Motor neuron (in vitro differentiated cells): ENCODE results near the gene TP53RK. TPM values are rescaled to one million over a fixed set of nuclear protein-coding genes. Genes with fewer than 3 reads are reported as not detected.

Experiments
- ATAC-seq, 8 experiments: fragments of 200-7000 bp; cut with Tn5 transposase; replicated peaks in 6 of 8; 2 replicates each; pipeline ENCODE4 v1.8.0; 2021; ENCODE audit warnings: mild to moderate bottlenecking in 8 of 8, moderate library complexity in 8 of 8
- H3K27ac ChIP-seq, 2 donors: fragments of 250-450 bp; sonication (Bioruptor Pico); 2 replicates each; pipeline ENCODE4 v1.9.0; 2021; ENCODE audit warnings: antibody characterized with exemption in 2 of 2, mild to moderate bottlenecking in 2 of 2, moderate library complexity in 1 of 2
- H3K4me1 ChIP-seq, 2 donors: fragments of 250-450 bp; sonication (Bioruptor Pico); replicated peaks in 1 of 2; 2 replicates each; pipeline ENCODE4 v1.6.1; 2021; ENCODE audit warnings: antibody characterized with exemption in 2 of 2, mild to moderate bottlenecking in 2 of 2, moderate library complexity in 1 of 2
- H3K4me3 ChIP-seq, 5 donors: fragments of 250-450 bp; sonication (Bioruptor Pico); 2 replicates each; pipeline ENCODE4 v1.9.0; 2021; ENCODE audit warnings: antibody characterized with exemption in 5 of 5, mild to moderate bottlenecking in 5 of 5, moderate library complexity in 4 of 5
- WGBS, 10 experiments: fragments of 450-650 bp; shearing (Covaris generic); methylation state at CpG; one replicate each; pipeline ENCODE4 v1.0.0; 2022; 5-methylcytosine and 5-hydroxymethylcytosine counted together
- in situ Hi-C, 9 experiments: fragments of 400-800 bp; cut with MboI; loops; one replicate each; pipeline ENCODE4 v1.15.0; 2021; ENCODE audit warnings: low sequenced_read_pairs in 9 of 9, low pct_unique_long_range_greater_than_20kb in 2 of 9; ENCODE audit not compliant: unreplicated experiment in 9 of 9
- total RNA-seq, 8 experiments: library from RNA; unstranded; fragments of 300-600 nt; gene quantifications; 2 replicates each; pipeline versions ENCODE4 v1.2.3 to v1.2.4, GENCODE V29; 2022

The TP53RK gene
- total RNA-seq, 8 experiments from 2014 or later: 12.3 to 23.7 (median 15.0) TPM

DNA sequence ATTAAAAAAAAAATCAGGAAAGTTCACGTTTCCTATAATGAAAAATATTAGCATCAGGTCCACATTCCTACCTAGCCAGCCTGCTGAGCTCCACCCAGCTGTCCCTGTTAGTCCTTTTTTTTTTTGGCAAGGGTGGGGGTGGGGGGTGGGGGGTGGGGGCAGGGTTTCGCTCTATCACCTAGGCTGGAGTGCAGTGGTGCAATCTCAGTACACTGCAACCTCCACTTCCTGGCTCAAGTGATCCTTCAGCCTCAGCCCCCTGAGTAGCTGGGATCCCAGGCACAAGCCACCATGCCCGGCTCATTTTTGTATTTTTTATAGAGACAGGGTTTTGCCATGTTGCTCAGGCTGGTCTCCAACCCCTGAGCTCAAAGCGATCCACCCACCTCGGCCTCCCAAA is 12.7 kb upstream of the TP53RK start:
- no peak for ATAC-seq
- Histone ChIP-seq H3K4me1 (peaks cover 10 to 19% of the 10 kb centered on the region in 2 donors), H3K27ac (no peak overlapping the region), H3K4me3 (no peak overlapping the region)
- WGBS, 10 experiments: 50 to 100% (median 89%) methylated on average over 1 to 4 of the region's 5 CpGs; no CpG with 5 or more reads in 6 of the 10 experiments
- in situ Hi-C loops: no loop called here

DNA sequence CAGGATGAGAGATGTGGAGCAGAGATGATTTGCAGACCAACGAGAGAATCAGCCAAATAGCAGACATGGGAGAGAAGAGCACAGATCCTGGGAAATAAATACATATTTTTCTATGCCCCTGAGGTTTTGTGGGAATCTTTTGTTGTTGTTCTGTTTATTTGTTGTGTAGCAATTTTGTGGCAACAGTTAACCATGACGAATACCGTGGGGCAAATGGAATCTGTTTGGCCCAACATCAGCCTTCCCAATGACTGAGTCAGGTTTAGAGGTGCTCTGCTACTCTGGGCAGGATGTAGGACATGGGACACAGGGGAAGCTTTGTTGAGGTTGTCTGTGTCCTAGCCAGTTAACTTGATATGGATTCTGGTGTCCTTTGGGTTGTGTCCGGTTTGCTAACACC is 12.3 kb upstream of the TP53RK start:
- Histone ChIP-seq H3K4me1 (peaks cover 14 to 24% of the 10 kb centered on the region in 2 donors), H3K4me3 (no peak overlapping the region), H3K27ac (no peak overlapping the region)
- in situ Hi-C loops: no loop called here
- no peak for ATAC-seq
- 5 to 87% (median 71%) methylated on average over 1 to 4 of the region's 4 CpGs; no CpG with 5 or more reads in 2 of the 10 experiments for WGBS, 10 experiments

DNA sequence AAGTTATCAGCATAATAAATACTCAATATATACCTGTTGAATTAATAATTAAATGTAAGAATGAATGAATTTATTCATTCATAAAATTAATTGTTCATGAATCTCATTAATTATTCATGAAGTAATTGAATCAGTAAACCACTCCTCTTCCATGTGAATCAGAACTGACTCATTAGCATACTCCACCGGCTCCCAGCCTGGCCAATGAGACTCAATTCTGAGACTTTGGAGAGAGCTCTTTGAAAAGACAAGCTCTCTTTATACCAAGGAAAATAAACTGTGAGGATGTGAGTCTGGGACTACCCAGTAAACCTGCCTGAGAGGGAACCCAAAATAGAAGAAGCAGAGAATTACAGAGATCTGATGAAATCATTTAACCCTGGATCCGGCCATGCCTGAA is 11.8 kb upstream of the TP53RK start:
- no peak for ATAC-seq
- Histone ChIP-seq H3K4me1 (peaks cover 19 to 29% of the 10 kb centered on the region in 2 donors), H3K27ac (no peak overlapping the region), H3K4me3 (no peak overlapping the region)
- whole genome bisulfite sequencing, 10 experiments: 0 to 100% (median 86%) methylated on average over 1 to 2 of the region's 2 CpGs; no CpG with 5 or more reads in 1 of the 10 experiments
- in situ Hi-C loops: no loop called here

GRCh38 chr20:46700481-46700880 is 11.2 kb upstream of the TP53RK start:
- no peak overlapping the region for H3K4me3 ChIP-seq
- in situ Hi-C loops: no loop called here
- no peak for ATAC-seq
- 67 to 100% (median 91%) methylated on average over 1 to 5 of the region's 6 CpGs; no CpG with 5 or more reads in 4 of the 10 experiments for WGBS, 10 experiments
- peaks cover 25 to 32% of the 10 kb centered on the region in 2 donors for H3K4me1 ChIP-seq
- H3K27ac ChIP-seq: no peak overlapping the region

- 18 to 100% (median 68%) methylated on average over 3 to 12 of the region's 12 CpGs for WGBS, 10 experiments
- Histone ChIP-seq H3K4me3 (no peak overlapping the region), H3K4me1 (peaks cover 29 to 36% of the 10 kb centered on the region in 2 donors), H3K27ac (no peak overlapping the region)
- peak in 3 of 8 experiments; percentile 35 to 43 (median 37) for ATAC-seq
- in situ Hi-C loops: loop anchor here in 3 of 9 experiments (25.0 kb wide), 3 partner anchors 138 to 563 kb away; partner anchors contain the start of genes OCSTAMP (in 1 of the 3) and ZNF334 (in 1 of the 3)
These were observed 10.6 kb upstream of the TP53RK start for GRCh38 chr20:46699651-46700359.

DNA sequence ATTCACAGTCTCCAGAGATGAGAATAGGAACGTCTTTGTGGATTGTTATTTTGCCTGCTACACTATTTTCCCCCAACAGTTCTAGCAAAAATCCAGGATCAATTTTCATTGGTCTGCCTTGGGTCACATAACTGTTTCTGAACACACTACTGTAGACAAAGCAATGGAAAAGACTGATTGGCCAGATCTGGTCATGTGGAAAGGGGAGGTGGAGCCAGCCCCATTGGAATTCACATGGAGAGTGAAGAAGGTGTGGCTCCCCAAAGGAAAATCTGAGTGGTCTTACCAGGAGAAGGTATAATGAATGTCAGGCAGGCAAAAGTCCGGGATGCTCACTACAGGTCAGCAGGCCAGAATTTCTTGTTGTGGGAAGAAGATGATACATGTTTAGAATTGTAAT is 9.5 kb upstream of the TP53RK start:
- in situ Hi-C loops: loop anchor here in 3 of 9 experiments (25.0 kb wide), 3 partner anchors 136 to 561 kb away; partner anchors contain the start of genes OCSTAMP (in 1 of the 3) and ZNF334 (in 1 of the 3)
- Histone ChIP-seq H3K4me1 (peaks cover 32 to 37% of the 10 kb centered on the region in 2 donors), H3K27ac (no peak overlapping the region), H3K4me3 (no peak overlapping the region)
- ATAC-seq: no peak
- WGBS, 10 experiments: 33 to 100% (median 88%) methylated on average over 1 to 2 of the region's 2 CpGs; no CpG with 5 or more reads in 1 of the 10 experiments

GRCh38 chr20:46696791-46697279 is 7.6 kb upstream of the TP53RK start:
- in situ Hi-C loops: loop anchor here in 3 of 9 experiments (25.0 kb wide), 3 partner anchors 135 to 560 kb away; partner anchors contain the start of genes OCSTAMP (in 1 of the 3) and ZNF334 (in 1 of the 3)
- peak overlapping the region; percentile 69 to 83 for H3K27ac ChIP-seq
- 63 to 90% (median 83%) methylated on average over 1 to 2 of the region's 3 CpGs; no CpG with 5 or more reads in 5 of the 10 experiments for WGBS, 10 experiments
- H3K4me1 ChIP-seq: peaks cover 32 to 37% of the 10 kb centered on the region in 2 donors
- H3K4me3 ChIP-seq: no peak overlapping the region
- ATAC-seq: peak in 7 of 8 experiments; percentile 4 to 38 (median 12)

DNA sequence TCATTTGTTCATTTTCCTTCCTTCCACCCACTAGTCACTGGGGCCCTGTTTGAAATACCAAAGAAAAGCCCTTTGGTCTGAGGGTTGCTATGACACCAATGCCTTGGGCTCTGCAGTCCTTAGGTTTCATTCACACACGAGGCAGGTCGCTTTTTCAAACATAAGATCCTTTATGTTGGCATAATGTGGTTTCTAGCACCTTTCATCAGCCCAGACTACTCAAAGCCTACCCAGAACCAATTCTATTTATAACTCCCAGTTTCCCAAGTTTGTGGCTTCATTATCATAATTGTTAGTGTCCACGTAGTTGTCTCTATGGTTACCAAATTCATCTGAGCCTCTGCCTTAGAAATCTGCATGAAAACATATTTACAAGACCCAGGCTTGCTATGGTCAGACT is 6.6 kb upstream of the TP53RK start:
- peak; percentile 73 to 94 (median 85) for ATAC-seq

GRCh38 chr20:46694484-46694883 is 5.2 kb upstream of the TP53RK start:
- Histone ChIP-seq H3K27ac (peak overlapping the region in 1 of 2 donors; percentile 89), H3K4me3 (no peak overlapping the region), H3K4me1 (peaks cover 35 to 37% of the 10 kb centered on the region in 2 donors)
- in situ Hi-C loops: loop anchor here in 3 of 9 experiments (25.0 kb wide), 3 partner anchors 132 to 557 kb away; partner anchors contain the start of genes OCSTAMP (in 1 of the 3) and ZNF334 (in 1 of the 3)
- no peak for ATAC-seq
- WGBS, 10 experiments: 28 to 90% (median 70%) methylated on average over 2 of the region's 2 CpGs; no CpG with 5 or more reads in 4 of the 10 experiments

More for the DNA sequence above, 6.6 kb upstream of the TP53RK start:
- H3K4me1 ChIP-seq: peaks cover 32 to 37% of the 10 kb centered on the region in 2 donors
- in situ Hi-C loops: loop anchor here in 3 of 9 experiments (25.0 kb wide), 3 partner anchors 134 to 559 kb away; partner anchors contain the start of genes OCSTAMP (in 1 of the 3) and ZNF334 (in 1 of the 3)
- peak overlapping the region; percentile 76 to 89 for H3K27ac ChIP-seq
- whole genome bisulfite sequencing, 10 experiments: 0 to 11% (median 0%) methylated on average over 1 to 3 of the region's 3 CpGs; no CpG with 5 or more reads in 1 of the 10 experiments
- no peak overlapping the region for H3K4me3 ChIP-seq

GRCh38 chr20:46691196-46691595 is 2.0 kb upstream of the TP53RK start:
- in situ Hi-C loops: loop anchor here in 3 of 9 experiments (25.0 kb wide), 3 partner anchors 129 to 554 kb away; partner anchors contain the start of genes OCSTAMP (in 1 of the 3) and ZNF334 (in 1 of the 3)
- Histone ChIP-seq H3K27ac (no peak overlapping the region), H3K4me1 (peaks cover 32 to 37% of the 10 kb centered on the region in 2 donors), H3K4me3 (no peak overlapping the region)
- 66 to 95% (median 81%) methylated on average over 1 to 4 of the region's 4 CpGs for WGBS, 10 experiments
- ATAC-seq: no peak

DNA sequence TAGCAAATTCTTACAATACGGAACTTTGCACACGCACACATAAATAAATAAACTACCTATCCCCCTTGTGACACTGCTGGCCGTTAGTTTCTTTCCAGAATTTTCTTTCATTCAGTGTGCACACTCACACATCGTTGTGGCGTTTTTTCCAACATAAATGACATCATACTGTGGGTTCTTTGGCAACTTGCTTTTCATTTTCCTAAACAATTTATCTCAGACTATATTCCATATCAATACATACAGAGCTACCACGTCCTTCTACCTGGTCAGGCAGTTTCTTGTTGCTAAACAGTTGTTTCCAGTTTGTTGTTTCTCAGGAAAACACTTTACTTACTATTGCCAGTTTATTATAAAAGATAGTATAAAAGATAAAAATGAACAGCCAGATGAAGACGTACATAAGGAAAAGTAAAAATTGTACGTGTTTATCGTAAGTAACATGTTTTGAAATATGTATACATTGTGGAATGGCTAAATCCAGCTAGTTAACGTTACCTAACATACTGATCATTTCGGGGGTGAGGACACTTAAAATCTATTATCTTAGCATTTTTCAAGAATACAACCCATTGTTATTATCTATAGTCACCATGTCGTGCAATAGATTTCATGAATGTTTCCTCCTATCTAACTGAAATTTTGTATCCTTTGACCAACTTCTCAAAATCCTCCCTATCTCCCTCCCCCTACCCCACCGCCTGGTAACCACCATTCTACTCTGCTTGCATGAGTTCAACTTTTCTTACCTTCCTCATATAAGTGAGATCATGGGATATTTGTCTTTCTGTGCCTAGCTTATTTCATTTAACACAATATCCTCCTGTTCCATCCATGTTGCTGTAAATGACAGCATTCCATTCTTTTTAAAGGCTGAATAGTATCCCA is 1.2 kb upstream of the TP53RK start:
- H3K27ac ChIP-seq: peak overlapping the region in 1 of 2 donors; percentile 11
- in situ Hi-C loops: loop anchor here in 3 of 9 experiments (25.0 kb wide), 3 partner anchors 128 to 553 kb away; partner anchors contain the start of genes OCSTAMP (in 1 of the 3) and ZNF334 (in 1 of the 3)
- peaks cover 24 to 33% of the 10 kb centered on the region in 2 donors for H3K4me1 ChIP-seq
- 38 to 100% (median 88%) methylated on average over 2 to 13 of the region's 13 CpGs for WGBS, 10 experiments
- peak overlapping the region in 4 of 5 donors; percentile 76 to 93 (median 86) for H3K4me3 ChIP-seq
- no peak for ATAC-seq

- Histone ChIP-seq H3K4me3 (peak overlapping the region; percentile 76 to 93 (median 87)), H3K27ac (peak overlapping the region in 1 of 2 donors; percentile 11), H3K4me1 (peaks cover 17 to 26% of the 10 kb centered on the region in 2 donors)
- in situ Hi-C loops: loop anchor here in 3 of 9 experiments (25.0 kb wide), 3 partner anchors 127 to 552 kb away; partner anchors contain the start of genes OCSTAMP (in 1 of the 3) and ZNF334 (in 1 of the 3)
- WGBS, 10 experiments: 0 to 2% (median 0%) methylated on average over 3 to 10 of the region's 12 CpGs; no CpG with 5 or more reads in 6 of the 10 experiments
- no peak for ATAC-seq
These were observed 476 bp upstream of the TP53RK start for GRCh38 chr20:46689754-46690085.
